Raji (cell line): ENCODE measurements around the gene UBAC1.

ENCODE experiments used
- POLR2A ChIP-seq: IDR thresholded peaks from 2 replicates; pipeline ENCODE4 v1.6.1; 2011; ENCODE audit warnings: low read depth, low read length, control low read depth; ENCODE audit not compliant: insufficient read depth

UBAC1 gene

DNA sequence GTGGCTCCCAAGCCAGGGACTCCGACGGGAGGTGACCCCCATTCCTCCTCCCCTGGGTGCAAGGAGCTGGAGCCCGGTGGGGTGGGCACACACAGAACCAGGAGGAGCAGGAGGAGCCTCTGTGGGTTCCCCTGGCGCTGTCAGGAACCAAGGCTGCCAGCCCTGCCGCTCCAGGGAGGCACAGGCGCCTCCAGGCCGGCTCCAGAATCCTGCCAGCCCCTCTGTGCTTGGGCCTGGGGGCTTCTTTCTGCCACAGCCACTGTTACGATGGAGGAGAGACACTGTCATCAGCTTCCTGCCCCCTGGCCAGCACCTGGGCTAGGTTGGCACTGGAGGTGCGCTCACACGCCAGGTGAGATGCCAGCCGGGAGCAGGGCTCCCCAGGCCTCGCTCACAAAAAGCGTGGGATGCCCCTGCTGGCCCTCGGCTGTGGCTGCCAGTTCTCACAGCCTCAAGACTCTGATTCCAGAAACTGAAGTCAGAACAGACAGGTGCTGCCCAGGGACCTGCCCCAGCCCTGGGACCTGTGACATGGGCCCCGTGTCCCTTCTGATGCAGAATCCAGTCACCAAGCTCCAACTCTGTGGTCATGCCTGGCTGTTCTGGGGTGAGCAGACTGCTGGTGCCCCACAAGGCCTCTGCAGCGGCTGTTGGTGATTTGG lies 37.4 kb upstream of the UBAC1 start:
- TF ChIP-seq POLR2A, result no peak

DNA sequence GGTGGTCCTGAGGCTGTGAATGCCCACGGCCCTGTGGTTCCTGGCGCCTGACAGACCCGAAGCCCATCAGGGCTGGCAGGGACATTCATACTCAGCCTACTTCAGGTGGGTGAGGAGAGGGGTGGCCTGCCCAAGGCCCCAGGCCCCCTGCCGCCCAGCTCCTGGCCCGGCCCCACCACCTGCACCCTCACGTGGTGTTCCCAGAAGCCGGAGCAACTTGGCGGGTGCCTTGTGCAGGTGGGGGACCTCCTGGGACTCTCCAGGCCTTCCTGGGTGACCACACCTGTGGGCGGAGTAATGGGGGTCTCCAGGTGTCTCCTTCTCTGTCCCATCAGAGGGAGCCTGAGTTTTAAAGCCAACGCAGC lies 36.8 kb upstream of the UBAC1 start:
- TF ChIP-seq POLR2A, result no peak

DNA sequence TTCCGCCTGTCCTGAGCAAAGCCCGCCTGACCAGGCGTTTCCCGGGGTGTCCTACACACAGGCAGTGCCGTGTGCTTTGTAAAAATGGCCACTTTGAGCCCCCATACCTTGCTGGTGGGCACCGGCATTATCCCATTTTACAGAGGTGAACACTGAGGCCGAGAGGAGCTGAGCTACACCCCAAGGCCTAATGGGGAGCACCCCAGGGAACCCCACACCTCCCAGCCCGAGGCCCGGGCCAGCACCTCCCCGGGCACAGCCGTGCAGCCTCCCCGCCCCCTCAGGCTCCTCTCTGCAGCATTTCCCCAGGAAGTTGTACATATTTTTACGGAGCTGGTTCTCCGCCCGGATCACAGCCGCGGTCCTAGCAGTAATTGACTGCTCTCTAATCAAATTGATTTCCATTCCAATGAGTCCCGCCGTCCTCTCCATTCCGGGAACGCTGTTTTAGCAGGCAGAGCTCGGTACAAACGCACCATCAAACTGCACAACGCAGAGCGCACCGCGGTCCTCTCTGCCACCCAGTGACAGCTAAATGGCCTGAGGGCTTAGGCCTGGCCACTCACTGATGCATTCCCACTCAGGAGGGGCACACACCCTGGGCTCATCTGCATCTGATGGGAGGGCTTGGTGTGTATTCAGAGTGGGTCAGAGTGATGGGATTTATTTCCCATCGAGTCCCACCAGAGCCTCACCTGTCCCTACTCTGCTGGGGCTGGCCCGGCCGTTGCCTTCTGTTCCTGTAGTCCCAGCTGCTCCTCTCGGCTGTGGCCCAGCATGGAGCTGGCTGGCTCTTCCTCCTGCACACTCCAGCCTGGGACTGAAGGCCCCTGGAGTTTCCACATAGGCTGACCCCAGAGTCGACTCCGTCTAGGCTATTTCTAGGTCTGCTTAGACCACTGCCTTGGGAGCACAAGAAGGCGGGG lies 36.2 kb upstream of the UBAC1 start:
- no peak for TF ChIP-seq POLR2A

DNA sequence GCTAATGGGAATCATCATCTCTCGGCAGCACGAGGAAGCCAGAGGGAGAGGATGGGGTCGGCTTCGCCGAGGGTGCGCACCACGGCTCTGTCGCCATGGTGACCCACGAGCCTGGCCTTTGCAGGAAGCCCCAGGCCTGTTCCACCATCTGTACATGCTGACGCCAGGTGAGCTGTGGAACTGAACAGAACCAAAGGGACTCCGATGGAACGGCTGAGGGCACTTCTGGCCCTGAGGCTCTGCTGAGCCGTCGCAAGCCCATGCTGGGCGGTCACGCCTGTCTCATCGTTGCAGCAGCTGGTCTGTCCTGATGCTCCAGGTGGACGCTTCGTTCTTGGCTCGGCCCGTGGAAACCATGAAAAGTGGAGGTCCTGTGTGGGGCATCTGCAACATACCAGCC lies 34.6 kb upstream of the UBAC1 start:
- TF ChIP-seq POLR2A, result no peak

DNA sequence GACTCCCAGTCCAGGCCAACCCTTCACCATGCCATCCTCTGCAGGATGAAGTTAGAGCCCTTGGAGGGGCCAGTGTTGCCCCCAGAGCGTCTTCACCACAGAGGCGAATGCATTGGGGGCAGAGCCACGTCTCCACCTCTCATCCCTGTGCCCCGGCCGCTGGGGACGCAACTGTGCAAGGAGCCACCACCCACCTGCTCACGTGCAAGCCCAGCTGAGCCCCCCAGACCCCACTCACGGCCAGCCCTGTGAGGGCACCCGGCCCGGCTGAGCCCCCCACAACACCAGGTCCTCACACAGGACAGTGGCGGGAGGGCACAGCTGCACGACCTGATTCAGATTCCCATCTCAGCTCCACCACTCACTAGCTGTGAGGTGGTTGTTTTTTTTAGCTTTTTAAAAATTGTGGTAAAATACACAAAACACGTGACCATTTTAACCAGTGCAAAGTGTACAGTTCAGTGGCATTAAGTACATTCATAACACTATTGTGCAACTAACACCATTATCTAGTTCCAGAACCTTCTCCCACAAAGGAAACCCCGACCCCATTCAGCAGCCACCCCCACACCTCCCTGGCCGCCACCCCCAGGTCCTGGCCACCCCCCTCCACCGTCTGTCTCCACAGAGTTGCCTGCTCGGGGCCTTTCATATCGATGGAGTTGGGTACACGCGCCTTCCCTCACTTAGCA lies 33.5 kb upstream of the UBAC1 start:
- TF ChIP-seq POLR2A, result no peak

DNA sequence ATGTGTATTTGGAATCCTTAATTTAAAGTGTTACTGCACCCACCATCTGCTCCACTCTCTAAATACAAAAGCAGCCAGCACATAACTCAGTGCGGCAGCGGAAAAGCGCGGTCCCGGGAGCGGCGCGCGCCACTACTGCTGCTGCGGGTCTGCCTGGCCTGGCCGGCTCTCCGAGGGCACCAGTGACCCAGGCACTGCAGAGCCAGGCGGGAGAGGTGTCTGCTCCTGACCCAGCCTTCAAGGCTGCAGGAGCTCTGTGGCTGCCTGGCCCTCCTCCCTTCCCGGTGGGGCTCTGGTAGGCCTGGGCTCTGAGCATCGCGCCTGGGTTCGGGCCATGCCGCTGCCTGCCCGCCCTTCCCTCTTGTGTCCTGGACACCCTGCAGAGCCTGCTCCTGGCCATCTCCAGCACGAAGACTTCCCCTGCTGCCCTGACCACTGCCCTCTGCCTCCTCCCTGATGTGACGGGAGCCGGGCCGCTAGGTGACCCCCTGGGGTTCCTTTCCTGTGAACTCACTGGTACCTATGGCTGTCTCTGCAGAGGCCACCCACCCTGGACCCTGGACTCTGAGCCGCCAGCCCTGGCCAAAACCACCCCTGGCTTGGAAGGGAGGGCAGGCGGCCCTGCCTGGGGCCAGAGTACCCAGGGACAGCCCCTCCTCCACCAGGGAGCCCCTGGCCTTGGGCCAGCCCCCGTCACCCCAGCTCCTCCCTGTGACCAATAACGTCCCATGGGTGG lies 32.8 kb upstream of the UBAC1 start:
- no peak for TF ChIP-seq POLR2A

DNA sequence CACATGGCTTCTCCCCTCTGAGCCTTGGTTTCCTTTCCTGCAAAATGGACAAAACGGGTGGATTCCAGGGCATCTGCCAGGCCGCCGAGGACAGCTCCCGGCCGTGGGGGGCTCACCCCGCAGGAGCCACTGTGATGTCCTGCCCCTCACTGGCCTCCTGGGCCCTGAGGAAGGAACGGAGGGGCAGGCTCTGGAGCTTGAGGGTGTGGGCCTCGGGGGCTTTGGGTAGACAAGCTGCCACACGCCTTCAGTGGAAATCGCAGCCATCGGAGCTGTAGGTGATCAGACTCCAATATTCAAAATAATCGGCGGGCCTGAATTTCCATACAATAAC lies 32.2 kb upstream of the UBAC1 start:
- no peak for TF ChIP-seq POLR2A

DNA sequence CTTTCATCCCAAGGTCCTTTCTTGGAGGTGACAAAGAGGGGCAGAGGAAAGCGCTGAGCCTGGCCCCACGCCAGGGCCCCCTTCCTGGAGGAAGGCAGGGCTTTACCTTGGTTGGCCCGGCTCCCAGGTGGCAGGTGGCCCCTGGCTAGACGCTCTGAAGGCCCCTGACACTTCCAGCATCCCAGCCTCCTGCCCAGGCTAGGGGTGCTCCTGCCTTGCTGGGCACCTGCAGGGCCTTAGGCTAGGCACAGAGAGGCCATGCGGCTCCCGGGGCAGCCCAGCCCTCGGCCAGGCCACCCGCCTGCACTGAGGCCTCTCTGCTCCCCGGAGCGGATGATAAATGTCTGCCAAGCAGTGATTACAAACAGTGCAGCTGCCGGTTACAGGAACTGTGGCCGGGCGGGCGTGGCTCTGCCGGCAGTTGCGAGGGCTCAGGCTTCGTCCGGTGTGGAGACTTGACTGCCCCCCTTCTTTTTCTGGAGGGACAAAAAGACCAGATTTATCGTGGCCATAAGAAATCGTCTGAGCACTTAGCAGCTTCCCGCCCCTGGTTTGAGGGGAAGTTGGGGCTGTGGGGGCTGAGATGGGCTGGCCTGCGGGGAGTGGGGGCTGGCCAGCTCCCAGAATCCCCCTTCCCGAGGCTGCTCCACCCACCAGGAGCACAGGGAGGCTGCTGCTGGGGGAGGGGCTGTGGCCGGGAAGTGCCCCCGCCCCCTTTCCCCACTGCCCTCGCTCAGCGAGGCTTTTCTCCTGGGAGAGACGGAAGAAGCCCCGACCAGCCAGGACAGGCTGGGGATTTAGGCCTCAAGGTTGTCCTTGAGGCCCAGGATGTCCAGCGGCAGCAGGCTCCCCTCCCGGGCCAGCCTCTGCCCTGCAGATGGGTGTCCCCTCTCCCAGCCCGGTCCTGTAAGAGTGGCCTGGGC lies 31.6 kb upstream of the UBAC1 start:
- no peak for TF ChIP-seq POLR2A

DNA sequence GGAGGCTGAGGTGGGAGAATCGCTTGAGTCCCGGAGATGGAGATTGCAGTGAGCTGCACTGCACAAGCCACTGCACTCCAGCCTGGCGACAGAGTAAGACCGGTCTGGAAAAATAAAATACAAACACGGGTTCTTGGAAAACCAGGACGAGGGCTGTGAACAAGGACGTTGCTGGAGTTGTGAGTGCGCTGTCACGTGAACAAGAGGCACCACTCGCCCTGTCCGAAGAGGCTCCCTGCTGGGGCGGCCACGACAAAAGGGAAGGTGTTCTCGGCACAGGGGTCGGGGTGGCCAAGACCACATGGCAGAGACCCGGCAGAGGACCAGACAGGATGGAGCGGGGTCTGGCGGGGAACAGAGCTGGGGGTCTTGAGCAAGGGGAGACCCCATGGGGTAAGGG lies 30.6 kb upstream of the UBAC1 start:
- TF ChIP-seq POLR2A, result no peak

DNA sequence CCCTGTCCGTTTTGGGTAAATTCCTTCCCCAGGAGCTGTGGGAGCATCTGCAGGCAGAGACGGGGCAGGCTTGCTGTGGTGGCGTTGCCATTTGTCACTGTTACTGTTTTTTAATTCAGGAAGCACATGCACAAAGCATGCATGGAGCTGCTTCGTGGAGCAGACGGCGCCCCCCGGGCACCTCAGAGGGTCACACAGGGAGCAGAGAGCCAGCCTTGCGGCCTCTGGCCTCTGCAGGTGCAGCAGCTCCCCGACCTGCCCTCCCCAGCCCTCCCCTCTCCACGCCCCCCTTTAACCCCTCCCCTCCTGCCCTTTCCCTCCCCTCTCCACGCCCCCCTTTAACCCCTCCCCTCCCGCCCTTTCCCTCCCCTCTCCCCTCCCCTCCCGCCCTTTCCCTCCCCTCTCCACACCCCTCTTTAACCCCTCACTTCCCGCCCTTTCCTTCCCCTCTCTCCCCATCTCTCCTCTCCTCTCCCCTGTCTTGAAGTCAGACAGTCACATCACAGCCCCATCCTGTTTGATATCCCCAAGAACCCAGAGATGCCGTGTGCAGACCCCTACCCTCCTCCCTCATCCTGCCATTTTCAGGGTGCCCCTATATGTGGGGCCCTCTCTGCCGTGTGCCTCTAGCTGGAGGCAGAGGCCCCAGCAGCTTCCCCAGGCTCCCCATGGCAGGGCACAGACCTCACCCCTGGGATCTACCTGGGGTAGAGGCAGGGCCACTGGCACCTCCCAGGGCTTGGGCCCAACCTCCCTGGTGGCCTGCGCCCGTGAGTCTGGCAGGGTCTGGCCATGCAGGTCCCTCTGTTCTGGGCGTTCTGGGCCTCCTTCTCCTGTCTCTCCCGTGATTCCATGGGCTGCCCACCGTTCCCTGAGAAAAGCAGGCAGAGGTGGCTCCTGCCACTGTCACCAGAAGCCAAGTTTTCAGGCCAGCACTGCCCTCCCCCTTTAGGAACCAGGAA lies 29.6 kb upstream of the UBAC1 start:
- TF ChIP-seq POLR2A, result no peak

DNA sequence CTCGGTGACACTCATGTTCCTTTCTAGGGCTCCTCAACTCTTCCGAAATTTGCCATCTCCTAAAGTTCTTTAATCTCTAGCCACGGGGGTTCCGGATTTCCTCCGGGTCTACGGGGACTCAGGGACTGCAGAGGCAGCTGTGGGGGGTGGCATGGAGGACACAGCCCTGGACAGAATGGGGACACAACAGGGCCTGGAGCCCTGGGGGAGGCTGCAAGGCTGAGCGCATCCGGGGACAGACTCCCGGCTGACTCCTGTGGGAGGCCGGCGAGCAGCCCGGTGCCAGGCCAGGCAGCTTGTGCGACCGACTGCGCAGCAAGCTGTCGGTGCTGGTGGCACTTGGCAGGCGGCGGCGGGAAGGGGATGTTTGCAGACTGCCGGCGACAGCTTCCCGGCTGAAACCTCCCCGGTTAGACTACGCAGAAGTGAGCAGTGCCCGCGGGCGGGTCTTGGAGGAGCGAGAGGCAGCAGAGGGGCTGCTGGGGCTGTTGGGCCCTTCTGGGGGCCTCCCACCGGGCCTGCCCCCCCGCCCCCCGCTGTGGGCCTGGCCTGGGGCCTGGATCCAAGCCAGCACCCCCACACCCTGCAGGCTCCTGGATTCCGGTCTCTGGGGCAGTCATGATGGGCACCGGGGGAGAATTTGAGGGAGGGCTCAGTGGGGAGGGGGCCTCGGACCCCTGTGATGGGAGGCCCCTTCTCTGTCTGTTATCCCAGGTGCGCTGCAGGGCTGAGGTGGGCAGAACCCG lies 28.7 kb upstream of the UBAC1 start:
- TF ChIP-seq POLR2A, result no peak

DNA sequence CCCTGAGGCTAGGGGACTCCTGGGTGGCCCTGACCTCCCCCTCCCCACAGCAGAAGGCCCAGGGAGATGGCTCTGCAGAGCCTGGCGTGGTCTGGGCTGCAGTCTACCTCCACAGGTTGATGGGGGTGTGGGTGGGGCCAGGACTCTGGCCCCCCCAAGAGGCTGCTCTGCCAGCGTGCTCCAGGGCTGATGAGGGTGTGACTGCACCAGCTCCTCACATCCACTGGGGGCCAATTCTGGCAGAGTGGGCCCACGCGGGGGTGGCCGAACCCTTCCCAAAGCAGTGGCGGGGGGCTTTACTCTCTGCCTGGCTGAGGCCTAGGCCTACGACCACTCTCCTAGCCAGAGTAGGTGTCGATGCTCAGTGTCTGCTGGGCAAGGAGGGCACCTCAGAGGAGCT lies 28.0 kb upstream of the UBAC1 start:
- no peak for TF ChIP-seq POLR2A

DNA sequence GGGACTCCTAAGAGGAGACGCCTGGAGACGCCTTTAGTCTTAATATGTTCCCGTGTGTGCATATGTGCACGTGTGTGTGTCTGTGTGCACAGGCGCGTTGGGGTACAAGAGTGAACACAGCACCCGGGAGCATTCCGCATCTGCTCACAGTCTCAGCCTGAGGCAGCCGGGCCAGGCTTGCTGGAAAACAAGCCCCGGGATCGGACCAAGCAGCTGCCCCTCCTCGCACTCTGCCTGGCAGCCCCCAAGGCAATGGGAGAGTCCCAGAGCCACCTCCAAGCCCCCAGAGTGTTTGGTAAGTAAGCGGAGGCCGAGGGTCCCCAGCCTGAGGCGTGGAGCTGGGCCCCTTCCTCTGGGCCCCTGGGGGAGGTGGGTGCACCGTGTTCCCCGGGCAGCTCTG lies 27.3 kb upstream of the UBAC1 start:
- TF ChIP-seq POLR2A, result no peak

DNA sequence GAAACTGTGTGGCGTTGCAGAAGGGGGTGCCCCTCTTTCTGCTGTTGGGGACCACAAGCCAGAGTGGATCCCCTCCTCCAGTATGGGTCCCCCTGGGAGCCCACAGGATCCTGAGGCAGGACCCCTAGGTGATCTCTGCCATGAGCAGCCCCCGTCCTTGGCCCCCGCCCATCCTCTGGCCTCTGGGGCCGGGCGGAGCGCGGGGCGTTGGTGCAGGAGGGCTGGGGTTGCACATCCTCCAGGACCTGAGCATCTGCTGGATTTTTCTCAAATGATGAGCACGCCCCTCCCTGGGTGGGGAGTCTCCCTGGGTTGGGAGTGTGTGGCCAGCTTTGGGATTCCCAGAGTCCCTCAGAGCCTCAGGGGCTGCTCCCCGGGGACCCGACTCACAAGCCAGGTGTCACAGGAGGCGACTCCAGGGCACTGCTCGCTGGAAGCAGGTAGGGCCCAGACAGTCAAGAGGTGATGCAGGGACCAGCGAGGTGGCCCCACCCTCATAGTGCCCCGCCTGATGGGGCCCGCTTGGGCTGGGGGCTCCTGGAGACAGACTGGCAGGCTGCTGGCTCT lies 26.7 kb upstream of the UBAC1 start:
- TF ChIP-seq POLR2A, result no peak
